ENCODE measurements around the gene ITLN2. TPM values are rescaled to one million over a fixed set of nuclear protein-coding genes. Genes with fewer than 3 reads are reported as not detected.

Gene ITLN2
- total and polyA plus RNA-seq, 2 donors (not counting 3 experiments of a cell fraction or from before 2014, with no cell fraction given), result 0.46 TPM; not detected in 1

DNA sequence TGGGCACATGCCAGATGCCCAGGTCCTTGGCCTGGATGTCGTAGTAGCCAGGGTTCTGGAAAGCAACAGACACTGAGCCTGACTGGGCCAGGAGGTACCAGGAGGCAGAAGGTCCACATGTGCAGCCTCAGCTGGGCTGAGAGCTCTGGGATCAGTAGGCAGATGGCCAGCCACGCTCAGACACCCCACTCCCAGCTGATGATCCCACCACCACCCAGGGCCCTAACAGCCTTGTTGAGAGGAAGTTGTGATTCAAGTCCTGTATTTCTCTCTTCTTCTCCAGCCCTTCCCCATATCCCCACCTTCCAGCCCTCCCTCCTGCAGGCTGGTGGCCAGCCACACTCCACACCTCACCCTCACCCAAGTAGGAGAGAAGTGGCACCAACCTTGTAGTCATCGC, 4.0 kb downstream of the ITLN2 start:
- Histone ChIP-seq H3K9me1 (replicated peaks; ENCODE audit: control insufficient read depth, extremely low read depth, insufficient read depth, low read length) (no peaks in the 10 kb centered on the region), H3K4me2 (ENCODE audit: insufficient read depth, low read length) (no peak overlapping the region), H3K4me3 (replicated peaks in 1 of 3; ENCODE audit: insufficient read depth in 1 of 3, low read depth in 1 of 3, low read length in 3 of 3) (no peak overlapping the region), H3K9me3 (replicated peaks; ENCODE audit: control insufficient read depth, insufficient read depth, low read length) (no peaks in the 10 kb centered on the region), H3K79me2 (ENCODE audit: control insufficient read depth, insufficient read depth, low read length) (no peaks in the 10 kb centered on the region), H3K27ac (ENCODE audit: insufficient read depth, low read depth, low read length) (no peak overlapping the region), H4K20me1 (replicated peaks; ENCODE audit: control insufficient read depth, extremely low read depth, insufficient read depth, low read length) (no peaks in the 10 kb centered on the region), H2AFZ (ENCODE audit: low read depth, low read length) (no peak overlapping the region), H3K36me3 (ENCODE audit: control insufficient read depth in 2 of 2, extremely low read depth in 1 of 2, insufficient read depth in 2 of 2, low read length in 2 of 2) (no peaks in the 10 kb centered on the region), H3K27me3 (ENCODE audit: control insufficient read depth in 2 of 2, insufficient read depth in 2 of 2, low read length in 2 of 2) (peaks cover 4 to 10% of the 10 kb centered on the region in 2 experiments), H3K9ac (replicated peaks; ENCODE audit: extremely low read depth, insufficient read depth, low read length) (no peak overlapping the region), H3K4me1 (ENCODE audit: control insufficient read depth, extremely low read depth, insufficient read depth, low read length) (no peaks in the 10 kb centered on the region)
- ChIA-PET POLR2A (no interaction called here), CTCF (interaction anchor here (0.6 to 4.8 kb wide), 13 partner anchors 9 to 431 kb away, joined by 3 to 57 read pairs (median 4); partner anchors contain the start of gene F11R)
- dilution Hi-C loops (cut with MboI; ENCODE audit: extremely low pct_ligation_motif_present, low sequenced_read_pairs) (no loop called here), intact Hi-C loops (cut with micrococcal nuclease) (loop anchor here (1.0 to 2.0 kb wide), 2 partner anchors 115 to 224 kb away; no protein-coding TSS in a partner anchor)
- DNase-seq (ENCODE audit: low read depth, low spot score) (no peak), FAIRE-seq (no peak)
- BruUV-seq (replicated peaks), result no TSS peak
- no peak for TF ChIP-seq JUN (IDR thresholded peaks at IDR 0.05; ENCODE audit: borderline replicate concordance, insufficient read depth, insufficient read length, low read depth)
- TF ChIP-seq GATA2 (IDR thresholded peaks at IDR 0.05; ENCODE audit: insufficient read depth, insufficient read length, low read depth, low read length), result no peak
- TF ChIP-seq, protein P1, sequence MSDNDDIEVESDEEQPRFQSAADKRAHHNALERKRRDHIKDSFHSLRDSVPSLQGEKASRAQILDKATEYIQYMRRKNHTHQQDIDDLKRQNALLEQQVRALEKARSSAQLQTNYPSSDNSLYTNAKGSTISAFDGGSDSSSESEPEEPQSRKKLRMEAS (IDR thresholded peaks at IDR 0.05; ENCODE audit: insufficient read depth, insufficient read length), result no peak
- no peak for TF ChIP-seq POLR2AphosphoS5 (IDR thresholded peaks at IDR 0.05; ENCODE audit: insufficient read depth, low read depth, low read length)
- no peak for TF ChIP-seq EZH2 (IDR thresholded peaks at IDR 0.05; ENCODE audit: borderline replicate concordance, low read depth, low read length, severe bottlenecking)
- TF ChIP-seq POLR2A (IDR thresholded peaks at IDR 0.05; ENCODE audit: low read depth, low read length), result no peak
- TF ChIP-seq FOS (IDR thresholded peaks at IDR 0.05; ENCODE audit: borderline replicate concordance, insufficient read depth, low read length), result no peak
- no peak for TF ChIP-seq MYC (IDR thresholded peaks at IDR 0.05; ENCODE audit: low read depth, low read length)
- TF ChIP-seq, protein P2, sequence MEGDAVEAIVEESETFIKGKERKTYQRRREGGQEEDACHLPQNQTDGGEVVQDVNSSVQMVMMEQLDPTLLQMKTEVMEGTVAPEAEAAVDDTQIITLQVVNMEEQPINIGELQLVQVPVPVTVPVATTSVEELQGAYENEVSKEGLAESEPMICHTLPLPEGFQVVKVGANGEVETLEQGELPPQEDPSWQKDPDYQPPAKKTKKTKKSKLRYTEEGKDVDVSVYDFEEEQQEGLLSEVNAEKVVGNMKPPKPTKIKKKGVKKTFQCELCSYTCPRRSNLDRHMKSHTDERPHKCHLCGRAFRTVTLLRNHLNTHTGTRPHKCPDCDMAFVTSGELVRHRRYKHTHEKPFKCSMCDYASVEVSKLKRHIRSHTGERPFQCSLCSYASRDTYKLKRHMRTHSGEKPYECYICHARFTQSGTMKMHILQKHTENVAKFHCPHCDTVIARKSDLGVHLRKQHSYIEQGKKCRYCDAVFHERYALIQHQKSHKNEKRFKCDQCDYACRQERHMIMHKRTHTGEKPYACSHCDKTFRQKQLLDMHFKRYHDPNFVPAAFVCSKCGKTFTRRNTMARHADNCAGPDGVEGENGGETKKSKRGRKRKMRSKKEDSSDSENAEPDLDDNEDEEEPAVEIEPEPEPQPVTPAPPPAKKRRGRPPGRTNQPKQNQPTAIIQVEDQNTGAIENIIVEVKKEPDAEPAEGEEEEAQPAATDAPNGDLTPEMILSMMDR (IDR thresholded peaks at IDR 0.05; ENCODE audit: extremely low read depth in 1 of 2, insufficient read depth in 1 of 2, low read depth in 1 of 2, low read length in 2 of 2), result no peak
